Kidney capillary endothelial cell (primary cell): ENCODE results near the gene NELL1.

ENCODE experiments used
- DNase-seq: peaks from one replicate; pipeline ENCODE4 v3.0.0-alpha.2; 2018; ENCODE audit warnings: low spot score

NELL1 gene

GRCh38 chr11:21489416-21490115 is 820.2 kb downstream of the NELL1 start:
- no peak for DNase-seq

- DNase-seq = no peak
Observed at GRCh38 chr11:21492931-21493330, 823.5 kb downstream of the NELL1 start.

DNA sequence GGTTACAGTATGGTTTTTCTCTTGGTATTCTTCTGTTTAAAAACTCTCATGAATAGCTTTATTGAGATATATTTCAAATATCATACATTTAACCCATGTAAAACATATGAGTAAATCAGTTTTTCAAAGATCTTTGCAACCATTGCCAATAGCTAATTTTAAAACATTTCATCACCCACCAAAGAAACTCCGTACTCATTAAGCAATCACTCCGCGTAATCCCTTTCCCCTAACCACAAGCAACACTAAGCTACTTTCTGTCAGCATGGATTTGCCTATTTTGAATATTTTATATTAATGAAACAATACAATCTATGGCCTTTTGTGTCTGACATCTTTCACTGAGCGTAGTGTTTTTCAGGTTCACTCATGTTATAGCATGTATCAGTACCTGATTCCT is 825.6 kb downstream of the NELL1 start:
- DNase-seq = no peak

GRCh38 chr11:21495879-21496278 is 826.5 kb downstream of the NELL1 start:
- DNase-seq = no peak

DNA sequence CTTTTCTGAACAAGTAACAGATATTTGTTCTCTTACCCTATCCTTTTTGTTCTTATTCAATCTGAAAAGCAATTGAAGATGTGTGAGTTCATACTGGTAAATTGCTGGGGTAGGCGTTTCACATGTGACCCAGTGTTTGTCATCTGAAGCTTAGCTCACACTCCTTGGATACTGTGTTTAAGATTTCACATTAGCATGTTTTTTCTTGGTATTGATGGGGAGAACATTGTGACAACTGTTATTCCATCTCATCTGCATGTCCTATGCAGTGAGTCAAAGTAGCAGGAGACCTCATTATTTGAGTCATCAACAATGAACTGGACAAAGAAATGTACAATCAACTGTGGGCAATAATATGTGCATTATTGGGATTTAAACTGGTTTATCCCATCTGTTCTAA is 831.9 kb downstream of the NELL1 start:
- DNase-seq = no peak

GRCh38 chr11:21505070-21505469 is 835.7 kb downstream of the NELL1 start:
- DNase-seq = no peak

DNA sequence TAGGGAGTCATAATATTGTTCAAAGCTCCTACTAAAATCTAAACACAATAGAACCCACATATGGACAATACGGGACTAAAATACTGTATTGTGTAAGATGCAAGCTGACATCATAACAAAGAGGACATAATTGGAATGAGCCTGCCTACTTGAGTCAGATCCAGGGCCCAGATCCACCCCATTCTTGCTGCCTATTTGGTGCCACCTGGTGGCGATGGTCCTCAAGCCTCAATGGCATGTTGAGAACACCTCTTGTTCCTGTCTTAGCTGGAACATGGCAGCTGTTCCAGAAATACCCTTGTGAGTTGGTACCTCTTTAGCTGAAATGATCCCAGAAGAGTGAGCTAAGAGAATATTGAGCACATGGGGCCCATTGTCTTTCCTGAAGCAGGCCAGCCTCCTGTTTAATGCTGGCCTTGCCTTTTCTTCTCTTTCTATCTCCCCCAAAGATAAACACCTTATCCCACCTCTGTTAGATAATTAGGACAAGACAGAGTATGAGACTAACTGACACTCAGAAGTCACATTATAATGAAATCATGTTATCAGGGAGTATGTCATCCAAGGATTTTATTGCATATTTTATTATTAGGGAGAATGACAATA is 842.6 kb downstream of the NELL1 start:
- peak; percentile 47 for DNase-seq

GRCh38 chr11:21514316-21514715 is 844.9 kb downstream of the NELL1 start:
- DNase-seq = peak; percentile 1

- no peak for DNase-seq
Observed at GRCh38 chr11:21520244-21520643, 850.9 kb downstream of the NELL1 start.

GRCh38 chr11:21529187-21529586 is 859.8 kb downstream of the NELL1 start:
- DNase-seq = no peak

GRCh38 chr11:21534288-21534687 is 864.9 kb downstream of the NELL1 start:
- DNase-seq = no peak

- DNase-seq = no peak
Observed at GRCh38 chr11:21537980-21538379, 868.6 kb downstream of the NELL1 start.

DNA sequence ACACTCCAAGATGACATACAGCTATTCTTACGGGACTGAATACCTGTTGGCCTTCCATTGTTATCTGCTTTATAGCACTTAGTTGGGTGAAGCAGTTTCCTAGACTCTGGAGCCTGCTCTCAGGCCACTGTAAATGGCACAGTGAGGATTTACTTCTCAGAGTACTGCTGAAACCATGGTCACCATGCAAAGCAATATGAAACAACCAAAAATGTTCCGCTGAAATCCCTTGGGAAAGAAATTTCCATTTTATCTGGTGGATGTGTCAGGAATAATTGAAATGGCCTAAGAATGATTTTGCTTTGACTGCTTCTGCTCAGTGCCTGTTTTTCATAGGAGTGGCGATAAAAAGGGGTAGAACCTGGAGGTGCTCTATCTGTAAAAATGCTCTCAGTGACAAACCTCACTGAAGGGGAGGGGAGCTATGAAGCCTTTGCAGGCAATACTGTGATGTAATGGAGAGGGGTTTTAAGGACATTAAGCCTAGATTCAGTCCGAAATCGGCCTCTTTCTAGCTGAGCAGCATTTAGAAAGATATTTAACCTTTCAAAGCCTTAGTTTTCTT is 871.9 kb downstream of the NELL1 start:
- no peak for DNase-seq

- DNase-seq = no peak
Observed at GRCh38 chr11:21543901-21544300, 874.5 kb downstream of the NELL1 start.

DNA sequence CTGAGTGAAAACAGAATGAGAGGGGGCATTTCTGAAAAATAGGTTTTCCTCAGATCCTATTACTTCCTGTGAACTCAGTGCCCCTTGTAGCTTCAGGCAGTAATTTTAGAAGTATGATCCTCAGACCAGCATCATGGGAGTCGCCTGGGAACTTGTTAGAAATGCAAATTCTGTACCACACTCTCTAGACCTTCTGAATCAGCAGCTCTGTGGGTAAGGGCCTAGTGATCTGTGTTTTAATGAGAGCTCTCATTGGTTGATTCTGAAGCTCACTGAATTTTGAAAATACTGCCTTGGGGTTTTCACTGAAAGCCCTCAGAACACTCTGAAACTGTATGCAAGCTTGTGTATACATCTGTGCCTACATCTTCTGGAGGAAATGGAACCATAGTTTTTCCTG is 876.3 kb downstream of the NELL1 start:
- DNase-seq = no peak

DNA sequence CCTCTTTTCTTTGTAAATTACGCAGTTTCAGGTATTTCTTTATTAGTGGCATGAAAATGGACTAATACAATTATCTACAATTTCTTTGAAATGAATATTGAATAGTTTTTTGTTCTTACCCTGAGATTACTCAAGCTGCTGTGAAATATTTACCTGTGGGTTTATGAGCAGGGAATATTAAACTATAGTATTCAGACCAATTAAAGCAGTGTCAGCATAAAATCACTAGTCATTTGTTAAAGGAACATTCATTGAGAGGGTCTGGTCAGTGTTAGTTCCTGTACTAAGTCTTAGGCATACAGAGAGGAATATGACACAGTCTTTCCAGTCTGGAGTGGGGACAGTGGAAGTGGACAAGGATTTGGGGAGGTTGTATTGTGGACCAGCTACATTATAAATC is 877.3 kb downstream of the NELL1 start:
- DNase-seq = no peak

DNA sequence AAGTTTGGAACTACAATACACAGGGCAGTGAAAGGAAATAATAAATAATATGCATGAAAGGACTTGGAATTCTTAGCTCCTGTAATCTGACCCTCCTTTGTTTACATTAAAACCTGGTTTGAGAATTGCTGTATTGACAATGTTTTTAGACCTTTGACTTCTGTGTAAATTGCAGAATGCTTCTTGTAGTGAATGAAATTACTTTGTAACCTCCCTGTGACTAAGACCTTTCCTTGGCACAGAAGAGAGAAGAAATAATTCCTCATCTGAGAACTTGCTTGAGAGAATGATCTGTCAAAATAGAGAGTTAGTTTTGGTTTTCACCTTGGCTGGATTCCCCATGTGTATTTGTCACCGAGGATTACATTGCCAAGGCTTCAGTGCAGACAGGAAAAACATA is 883.5 kb downstream of the NELL1 start:
- DNase-seq = no peak

DNA sequence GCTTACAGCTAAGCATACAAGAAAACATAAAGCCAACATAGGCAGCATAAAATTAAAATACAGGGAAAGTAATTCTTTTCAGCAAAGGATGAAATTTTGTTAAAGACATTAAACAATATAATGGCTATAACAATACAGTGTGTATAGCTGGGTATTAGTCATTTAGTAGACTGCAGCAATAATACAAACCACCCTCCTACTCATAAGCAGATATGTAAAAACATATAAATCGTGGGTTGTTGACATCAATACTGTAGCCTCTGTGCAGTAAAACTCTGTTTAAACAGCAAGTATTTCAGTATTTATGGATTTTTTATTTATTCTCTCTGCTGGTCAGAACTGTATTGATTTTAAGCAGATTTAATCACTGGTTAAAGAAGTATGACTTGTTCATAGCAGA is 884.4 kb downstream of the NELL1 start:
- DNase-seq = no peak

- no peak for DNase-seq
Observed at GRCh38 chr11:21554284-21554683, 884.9 kb downstream of the NELL1 start.

GRCh38 chr11:21556926-21557325 is 887.5 kb downstream of the NELL1 start:
- DNase-seq = no peak

DNA sequence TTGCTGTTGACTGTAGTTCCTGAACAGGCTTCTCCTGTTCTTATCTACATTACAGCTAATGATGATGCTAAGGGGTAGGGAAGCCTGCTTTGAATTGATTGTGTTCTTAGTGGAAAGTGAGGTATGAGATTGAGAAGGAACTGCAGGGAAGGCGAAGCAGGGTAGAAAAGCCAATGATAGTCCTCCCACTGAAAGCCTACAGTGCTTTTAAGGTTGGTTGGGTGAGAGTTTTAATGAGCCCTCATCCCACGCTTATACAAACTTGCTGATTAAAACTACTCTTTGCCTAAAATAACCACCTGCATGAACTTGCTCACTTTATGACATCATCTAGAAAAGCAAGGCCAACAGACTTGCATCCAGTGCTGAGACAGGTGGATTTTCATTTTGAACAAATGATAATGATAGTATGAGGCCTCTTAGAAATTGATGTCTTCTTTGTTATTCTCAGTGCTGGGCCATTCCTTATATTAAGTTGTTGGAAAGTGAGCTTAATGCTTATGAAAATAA is 891.1 kb downstream of the NELL1 start:
- no peak for DNase-seq

- no peak for DNase-seq
Observed at GRCh38 chr11:21561581-21561980, 892.2 kb downstream of the NELL1 start.

- DNase-seq = no peak
Observed at GRCh38 chr11:21564095-21564494, 894.7 kb downstream of the NELL1 start.
